A549 (cell line): ENCODE measurements around the gene PLA2G2E.

ENCODE experiments used
- CTCF ChIP-seq: fragments of >200 bp; sonication (Bioruptor Twin); formaldehyde crosslinking; IDR thresholded peaks from 3 replicates; pipeline ENCODE4 v1.5.1; 2016
- USF2 ChIP-seq: fragments of 450-650 bp; IDR thresholded peaks from 2 replicates; pipeline ENCODE4 v1.6.1; 2014; ENCODE audit warnings: antibody characterized with exemption
- ZNF302 ChIP-seq: fragments of 250-450 bp; sonication (Bioruptor Pico); IDR thresholded peaks from 2 replicates; pipeline ENCODE4 v1.9.0; 2021; ENCODE audit warnings: inconsistent platforms, mild to moderate bottlenecking, moderate library complexity

- no peak for TF ChIP-seq ZNF302 (CRISPR knock-in tag)
- no peak for TF ChIP-seq CTCF
- TF ChIP-seq USF2: no peak
Measured at GRCh38 chr1:19932866-19933265, 9.4 kb upstream of the PLA2G2E start.
